MM.1S (cell line): ENCODE data around the gene ACBD6.

Experiments
- DNase-seq: peaks from one replicate; pipeline ENCODE4 v3.0.0-alpha.2; 2015
- H2AFZ ChIP-seq: fragments of 300-600 bp; sonication (generic); 2 replicates; pipeline ENCODE4 v1.6.0; 2016; ENCODE audit warnings: antibody characterized with exemption, low read length
- H3F3A ChIP-seq: fragments of 300-600 bp; sonication (generic); 2 replicates; pipeline ENCODE4 v1.6.1; 2016; ENCODE audit warnings: mild to moderate bottlenecking, antibody characterized with exemption, low read length, moderate library complexity, mixed read lengths; ENCODE audit not compliant: insufficient read depth
- H3K27ac ChIP-seq: fragments of 300-600 bp; sonication (generic); 2 replicates; pipeline ENCODE4 v1.5.1; 2016; ENCODE audit warnings: mild to moderate bottlenecking, low read length
- H3K27me3 ChIP-seq: fragments of 300-600 bp; sonication (generic); replicated peaks from 2 replicates; pipeline ENCODE4 v1.6.0; 2016; ENCODE audit warnings: low read length; ENCODE audit not compliant: insufficient read depth
- H3K36me3 ChIP-seq: fragments of 300-600 bp; sonication (generic); replicated peaks from 2 replicates; pipeline ENCODE4 v1.6.1; 2016; ENCODE audit warnings: mild to moderate bottlenecking, low read length, mixed read lengths; ENCODE audit not compliant: insufficient read depth
- H3K4me1 ChIP-seq: fragments of 300-600 bp; sonication (generic); 2 replicates; pipeline ENCODE4 v1.6.1; 2016; ENCODE audit warnings: low read length, mixed read lengths
- H3K4me2 ChIP-seq: fragments of 300-600 bp; sonication (generic); 2 replicates; pipeline ENCODE4 v1.6.0; 2016; ENCODE audit warnings: low read depth, low read length
- H3K4me3 ChIP-seq: fragments of 300-600 bp; sonication (generic); 2 replicates; pipeline ENCODE4 v1.5.1; 2016; ENCODE audit warnings: low read length, mixed read lengths
- H3K79me2 ChIP-seq: fragments of 300-600 bp; sonication (generic); 2 replicates; pipeline ENCODE4 v1.6.1; 2016; ENCODE audit warnings: mixed run types, low read length, mixed read lengths
- H3K9ac ChIP-seq: fragments of 300-600 bp; sonication (generic); 2 replicates; pipeline ENCODE4 v1.6.1; 2016; ENCODE audit warnings: low read length, mixed read lengths
- H3K9me2 ChIP-seq: fragments of 300-600 bp; sonication (generic); replicated peaks from 2 replicates; pipeline ENCODE4 v1.6.1; 2016; ENCODE audit warnings: mild to moderate bottlenecking, low read length, mixed read lengths; ENCODE audit not compliant: insufficient read depth
- H3K9me3 ChIP-seq: fragments of 300-600 bp; sonication (generic); replicated peaks from 2 replicates; pipeline ENCODE4 v1.6.1; 2016; ENCODE audit warnings: mild to moderate bottlenecking, low read length, mixed read lengths; ENCODE audit not compliant: insufficient read depth
- H4K20me1 ChIP-seq: fragments of 300-600 bp; sonication (generic); 2 replicates; pipeline ENCODE4 v1.6.1; 2016; ENCODE audit warnings: mild to moderate bottlenecking, low read length, moderate library complexity, mixed read lengths; ENCODE audit not compliant: insufficient read depth
- CTCF ChIP-seq: fragments of 300-600 bp; sonication (generic); IDR thresholded peaks from 2 replicates; pipeline ENCODE4 v1.5.1; 2016; ENCODE audit warnings: antibody characterized with exemption, low read length, mixed read lengths
- EZH2 ChIP-seq: fragments of 300-600 bp; sonication (generic); optimal IDR thresholded peaks from 2 replicates; pipeline ENCODE3; 2017; ENCODE audit warnings: low read depth, mild to moderate bottlenecking, antibody characterized with exemption, low read length, mixed read lengths
- EZH2phosphoT487 ChIP-seq: fragments of 300-600 bp; sonication (generic); IDR thresholded peaks from 2 replicates; pipeline ENCODE4 v1.6.1; 2018; ENCODE audit warnings: antibody characterized with exemption, low read length

ACBD6 gene

GRCh38 chr1:180260541-180260940 is 241.8 kb downstream of the ACBD6 start:
- H3K4me3 ChIP-seq, result no peak overlapping the region
- H3K4me1 ChIP-seq, result no peaks in the 10 kb centered on the region
- no peak for DNase-seq
- H3F3A ChIP-seq, result no peaks in the 10 kb centered on the region
- H3K27me3 ChIP-seq, result no peaks in the 10 kb centered on the region
- H3K79me2 ChIP-seq, result no peaks in the 10 kb centered on the region
- no peaks in the 10 kb centered on the region for H4K20me1 ChIP-seq
- TF ChIP-seq EZH2phosphoT487 (no peak), EZH2 (no peak), CTCF (no peak)
- no peaks in the 10 kb centered on the region for H3K36me3 ChIP-seq
- no peaks in the 10 kb centered on the region for H3K9me2 ChIP-seq
- H3K4me2 ChIP-seq, result no peak overlapping the region
- no peaks in the 10 kb centered on the region for H3K9me3 ChIP-seq
- no peak overlapping the region for H3K27ac ChIP-seq
- H3K9ac ChIP-seq, result no peak overlapping the region
- H2AFZ ChIP-seq, result no peak overlapping the region

- no peaks in the 10 kb centered on the region for H3F3A ChIP-seq
- TF ChIP-seq CTCF (no peak), EZH2 (no peak), EZH2phosphoT487 (no peak)
- H3K79me2 ChIP-seq, result no peaks in the 10 kb centered on the region
- no peak overlapping the region for H3K9ac ChIP-seq
- H3K9me2 ChIP-seq, result no peaks in the 10 kb centered on the region
- no peak overlapping the region for H3K27ac ChIP-seq
- no peak overlapping the region for H3K4me3 ChIP-seq
- no peaks in the 10 kb centered on the region for H3K27me3 ChIP-seq
- H3K4me1 ChIP-seq, result no peaks in the 10 kb centered on the region
- no peaks in the 10 kb centered on the region for H4K20me1 ChIP-seq
- no peak overlapping the region for H2AFZ ChIP-seq
- DNase-seq, result no peak
- no peak overlapping the region for H3K4me2 ChIP-seq
- no peaks in the 10 kb centered on the region for H3K9me3 ChIP-seq
- no peaks in the 10 kb centered on the region for H3K36me3 ChIP-seq
Measured at GRCh38 chr1:180259431-180260338, 242.7 kb downstream of the ACBD6 start.

- Histone ChIP-seq H3K4me1 (no peaks in the 10 kb centered on the region), H3K9me3 (no peaks in the 10 kb centered on the region), H3K4me3 (no peak overlapping the region), H3K36me3 (no peaks in the 10 kb centered on the region), H3K4me2 (no peak overlapping the region), H2AFZ (no peak overlapping the region), H3K9ac (no peak overlapping the region), H3F3A (no peaks in the 10 kb centered on the region), H4K20me1 (no peaks in the 10 kb centered on the region), H3K27ac (no peak overlapping the region), H3K79me2 (no peaks in the 10 kb centered on the region), H3K9me2 (no peaks in the 10 kb centered on the region), H3K27me3 (no peaks in the 10 kb centered on the region)
- TF ChIP-seq EZH2 (no peak), EZH2phosphoT487 (no peak), CTCF (no peak)
- no peak for DNase-seq
Measured at GRCh38 chr1:180258935-180259334, 243.4 kb downstream of the ACBD6 start.
